Stromal cell of bone marrow (primary cell): ENCODE data around the gene SH3GL1.
A peak's percentile ranks its signal among the peaks of the same experiment; 100 is the strongest.

Source experiments
- DNase-seq: peaks from one replicate; pipeline ENCODE4 v3.0.0-alpha.2; 2012; ENCODE audit warnings: low read depth

Gene SH3GL1

DNA sequence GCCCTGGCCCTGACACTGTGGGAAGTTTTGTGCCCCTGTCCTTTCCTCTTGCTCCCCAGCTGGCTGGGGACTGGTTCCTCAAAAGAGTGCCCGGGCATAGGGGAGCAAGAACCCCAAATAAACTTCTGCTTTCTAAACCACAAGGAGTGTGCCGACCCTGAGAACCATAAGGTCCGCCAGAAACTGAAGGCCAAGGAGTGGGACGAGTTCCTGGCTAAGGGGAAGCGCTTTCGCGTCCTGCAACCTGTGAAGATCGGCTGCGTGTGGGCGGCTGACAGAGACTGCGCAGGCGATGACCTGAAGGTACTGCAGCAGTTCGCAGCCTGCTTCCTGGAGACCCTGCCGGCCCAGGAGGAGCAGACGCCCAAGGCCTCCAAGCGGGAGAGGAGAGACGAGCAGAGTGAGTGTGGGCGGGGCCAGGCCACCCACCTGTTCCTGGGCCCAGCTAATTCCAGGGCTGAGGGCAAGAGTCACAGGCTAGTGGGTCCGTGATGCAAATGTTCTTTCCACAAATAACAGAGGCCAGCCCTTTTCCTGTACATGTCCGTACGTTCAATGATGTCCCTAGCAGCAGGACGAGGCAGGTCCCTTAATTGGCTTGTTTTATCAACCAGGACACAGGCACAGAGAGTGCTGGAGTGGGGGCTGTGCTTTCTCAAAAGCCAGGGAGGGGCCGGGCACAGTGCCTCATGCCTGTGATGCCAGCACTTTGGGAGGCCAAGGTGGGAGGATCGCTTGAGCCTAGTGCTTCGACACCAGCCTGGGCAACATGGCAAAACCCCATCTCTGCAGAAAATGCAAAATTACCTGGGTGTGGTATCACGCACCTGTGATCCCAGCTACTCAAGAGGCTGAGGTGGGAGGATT is 31.7 kb upstream of the SH3GL1 start:
- no peak for DNase-seq

DNA sequence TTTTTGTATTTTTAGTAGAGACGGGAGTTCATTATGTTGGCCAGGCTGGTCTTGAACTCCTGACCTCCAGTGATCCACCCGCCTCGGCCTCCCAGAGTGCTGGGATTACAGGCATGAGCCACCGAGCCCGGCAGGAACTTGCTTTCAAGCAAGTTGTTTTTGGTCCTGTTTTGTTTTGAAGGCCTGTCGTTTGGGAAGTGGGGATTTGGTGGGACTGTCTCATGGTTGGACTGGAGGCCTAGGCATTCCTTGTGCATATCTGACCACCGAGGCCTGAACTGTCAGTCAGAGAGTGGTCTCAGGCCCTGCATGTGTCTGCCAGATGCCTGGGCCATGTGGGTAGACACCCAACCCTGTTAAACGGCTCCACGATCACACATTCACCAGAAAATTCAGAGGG is 30.9 kb upstream of the SH3GL1 start:
- no peak for DNase-seq

DNA sequence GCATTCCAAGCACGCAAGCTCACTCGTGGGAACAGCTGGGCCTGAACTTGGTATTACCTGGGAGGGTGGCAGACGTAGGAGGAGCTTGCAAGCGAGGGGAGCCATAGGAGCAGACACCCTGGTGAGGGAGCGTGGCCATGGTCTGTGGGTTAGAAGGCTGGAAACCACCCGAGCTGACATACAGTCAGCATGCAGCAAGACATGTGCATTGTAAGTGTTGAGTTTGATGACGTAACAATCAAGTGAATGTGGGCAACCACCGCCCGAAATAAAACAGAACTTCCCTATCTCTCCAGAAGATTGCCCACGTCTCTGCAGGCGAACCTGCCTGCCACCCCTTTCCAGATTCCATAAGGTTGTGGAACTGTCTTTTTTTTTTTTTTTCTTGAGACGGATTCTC is 30.4 kb upstream of the SH3GL1 start:
- no peak for DNase-seq

DNA sequence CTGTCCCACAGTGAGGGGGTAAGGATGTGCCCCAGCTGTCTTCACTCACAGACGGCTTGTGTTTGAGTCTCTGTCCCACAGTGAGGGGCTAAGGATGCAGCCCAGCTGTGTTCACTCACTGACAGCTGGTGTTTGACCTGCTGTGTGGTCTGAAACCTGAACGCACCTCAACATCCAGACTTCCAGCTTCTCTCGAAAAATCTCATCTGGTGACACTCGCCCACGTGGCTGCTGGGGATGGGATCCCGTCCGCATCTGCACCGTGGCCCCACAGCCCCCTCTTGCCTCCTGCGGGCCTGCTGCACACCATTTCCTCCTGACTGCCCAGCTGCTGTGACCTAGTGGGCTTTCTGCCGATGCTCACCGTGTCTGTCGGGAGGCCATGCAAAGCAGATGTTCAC is 29.4 kb upstream of the SH3GL1 start:
- no peak for DNase-seq

DNA sequence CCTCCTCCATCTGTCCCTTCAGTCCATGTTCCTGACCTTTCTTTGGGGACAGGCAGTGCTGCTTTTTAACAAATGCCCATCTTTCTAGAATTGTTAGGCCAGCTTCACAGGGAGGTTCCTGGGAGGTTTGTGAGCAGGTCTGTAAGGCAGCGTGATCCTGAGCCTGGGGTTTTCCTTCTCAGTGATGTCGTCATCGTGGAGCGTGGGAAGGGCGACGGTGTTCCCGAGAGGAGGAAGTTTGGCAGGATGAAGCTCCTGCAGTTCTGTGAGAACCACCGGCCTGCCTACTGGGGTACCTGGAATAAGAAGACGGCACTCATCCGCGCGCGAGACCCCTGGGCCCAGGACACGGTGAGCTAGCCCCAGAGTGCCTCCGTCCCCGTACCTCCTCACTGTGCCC is 28.9 kb upstream of the SH3GL1 start:
- DNase-seq, result no peak

DNA sequence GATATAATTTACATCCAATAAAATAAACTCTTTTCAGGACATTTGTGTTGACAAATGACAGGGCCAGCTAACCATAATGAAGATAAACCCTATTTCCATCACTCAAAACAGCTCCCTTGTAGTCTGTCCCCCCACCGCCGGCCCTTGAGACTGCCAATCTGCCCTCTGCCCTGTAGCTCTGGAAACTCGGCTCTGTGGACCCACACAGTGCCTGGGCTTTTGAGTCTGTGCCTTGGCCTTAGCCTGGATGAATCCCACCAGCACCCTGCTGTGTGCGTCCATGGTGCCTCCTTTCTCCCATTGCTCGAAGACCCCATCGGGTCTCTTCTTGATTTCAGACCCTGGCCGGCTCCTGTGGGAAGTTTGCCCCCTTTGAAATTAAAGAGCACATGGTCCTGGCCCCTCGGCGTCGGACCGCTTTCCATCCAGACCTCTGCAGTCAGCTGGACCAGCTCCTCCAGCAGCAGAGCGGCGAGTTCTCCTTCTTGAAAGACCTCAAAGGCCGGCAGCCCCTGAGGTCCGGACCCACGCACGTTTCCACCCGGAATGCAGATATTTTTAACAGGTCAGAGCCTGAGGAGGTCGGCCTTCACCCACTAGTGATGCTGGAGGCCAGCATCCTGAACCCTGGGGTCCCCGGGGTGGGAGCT is 28.1 kb upstream of the SH3GL1 start:
- DNase-seq, result no peak

DNA sequence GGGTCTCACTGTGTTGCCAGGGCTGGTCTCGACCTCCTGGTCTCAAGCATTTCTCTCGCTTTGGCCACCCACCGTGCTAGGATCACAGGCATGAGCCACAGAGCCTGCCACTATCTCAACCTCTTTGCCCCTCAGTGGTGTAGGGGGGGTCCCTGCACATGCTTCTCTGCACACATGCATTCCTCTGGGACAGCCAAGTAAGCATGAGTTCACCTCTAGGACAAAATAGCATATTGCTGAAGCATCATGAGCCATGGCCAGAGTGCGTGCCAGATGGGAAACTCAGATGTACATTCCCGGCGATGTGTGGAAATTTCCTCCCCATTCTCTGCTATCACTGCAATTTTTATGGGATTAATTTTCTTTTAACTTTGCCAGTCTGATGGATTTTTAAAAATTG is 25.2 kb upstream of the SH3GL1 start:
- peak; percentile 57 for DNase-seq

DNA sequence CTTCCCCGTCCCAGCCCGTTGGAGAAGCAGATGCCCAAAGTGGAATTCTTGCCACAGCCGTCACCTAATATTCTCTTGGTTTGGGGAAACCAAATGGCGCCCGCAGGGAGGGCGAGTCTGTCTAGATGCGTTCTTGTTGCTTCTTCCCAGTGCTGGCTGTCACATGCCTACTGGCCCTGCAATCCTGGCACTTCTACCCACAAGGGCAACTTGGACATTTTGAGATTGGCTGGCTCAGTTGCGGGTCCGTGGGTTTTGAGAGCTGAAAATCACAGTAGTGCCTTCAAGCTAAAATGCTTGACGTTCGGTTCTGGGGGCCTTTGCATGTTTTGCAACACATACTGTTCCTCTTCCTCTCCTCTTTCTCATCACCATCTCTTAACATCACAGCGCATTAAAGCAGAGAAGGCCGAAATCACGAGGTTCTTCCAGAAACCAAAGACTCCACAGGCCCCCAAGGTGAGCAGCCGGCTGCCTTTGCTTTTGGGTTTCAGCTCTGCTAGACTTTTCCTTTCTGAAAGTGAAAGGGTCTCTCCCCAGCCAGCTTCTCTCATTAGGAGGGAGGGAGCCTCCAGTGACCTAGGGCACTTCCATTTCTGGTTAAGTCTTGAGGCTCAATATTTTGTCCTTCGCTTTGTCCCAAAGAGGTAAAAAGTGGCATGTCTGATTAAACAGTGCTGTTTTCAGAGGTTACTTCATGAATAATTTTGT is 23.2 kb upstream of the SH3GL1 start:
- DNase-seq, result no peak

DNA sequence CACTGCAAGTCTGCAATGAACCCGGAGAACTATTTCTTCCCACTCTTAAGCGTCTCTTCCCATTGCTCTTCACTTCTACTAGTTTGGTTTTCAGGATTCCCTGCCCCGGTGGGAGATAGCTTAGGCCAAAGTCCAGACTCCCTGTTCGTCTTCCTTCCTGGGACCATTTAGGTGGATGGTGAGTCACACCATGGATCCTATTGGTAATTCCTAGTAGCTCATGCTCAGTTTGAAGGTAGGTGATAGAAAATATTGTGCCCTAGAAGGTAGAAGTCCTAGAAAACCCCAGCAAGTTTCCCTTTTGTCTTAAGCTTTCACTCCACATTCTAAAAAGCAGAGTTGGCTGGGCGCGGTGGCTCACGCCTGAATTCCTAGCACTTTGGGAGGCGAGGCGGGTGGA is 15.9 kb upstream of the SH3GL1 start:
- DNase-seq, result no peak

DNA sequence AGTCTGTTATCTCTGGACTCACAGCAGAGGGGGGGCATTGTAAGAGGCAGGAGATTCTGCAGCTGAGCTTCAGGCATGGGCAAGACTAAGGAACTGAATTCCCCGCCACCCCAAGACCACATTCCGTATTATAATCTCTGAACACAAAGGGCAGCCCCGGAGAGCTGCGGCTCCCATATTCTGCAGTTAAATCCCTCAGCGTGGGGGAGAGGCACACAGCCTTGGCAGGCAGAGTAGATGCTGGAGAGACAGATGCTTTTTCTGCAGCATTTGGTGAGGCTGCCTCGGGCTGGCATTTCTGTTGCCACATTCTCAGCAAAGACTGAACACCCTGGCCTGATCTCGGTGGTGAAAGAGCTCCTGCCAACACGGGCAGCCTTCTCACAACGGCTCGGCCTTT is 15.0 kb upstream of the SH3GL1 start:
- no peak for DNase-seq

DNA sequence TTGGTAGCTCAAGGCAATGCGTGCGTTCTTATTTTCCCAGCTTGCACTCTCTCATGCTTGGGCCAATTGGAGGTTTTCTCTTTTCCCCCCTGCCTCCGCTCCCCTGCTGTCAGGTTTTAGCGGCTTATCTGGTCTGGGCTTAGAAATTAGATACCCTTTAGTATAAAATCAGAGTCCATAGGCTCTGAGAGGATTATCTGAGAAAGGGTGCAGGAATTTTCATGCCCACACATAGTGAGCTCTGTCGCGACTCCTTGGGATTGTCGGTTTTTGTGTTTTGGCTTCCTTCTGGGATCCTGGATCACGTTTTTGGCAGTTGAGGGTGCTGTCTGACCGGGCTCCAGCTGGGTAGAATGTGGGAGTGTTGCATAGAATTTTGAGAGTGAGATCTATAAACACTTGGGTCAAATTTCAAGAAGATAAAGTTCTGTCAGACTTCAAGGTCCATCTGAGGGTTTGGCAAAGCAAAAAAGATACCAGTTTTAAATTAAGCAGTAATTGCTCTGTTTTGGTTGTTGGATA is 14.5 kb upstream of the SH3GL1 start:
- no peak for DNase-seq

DNA sequence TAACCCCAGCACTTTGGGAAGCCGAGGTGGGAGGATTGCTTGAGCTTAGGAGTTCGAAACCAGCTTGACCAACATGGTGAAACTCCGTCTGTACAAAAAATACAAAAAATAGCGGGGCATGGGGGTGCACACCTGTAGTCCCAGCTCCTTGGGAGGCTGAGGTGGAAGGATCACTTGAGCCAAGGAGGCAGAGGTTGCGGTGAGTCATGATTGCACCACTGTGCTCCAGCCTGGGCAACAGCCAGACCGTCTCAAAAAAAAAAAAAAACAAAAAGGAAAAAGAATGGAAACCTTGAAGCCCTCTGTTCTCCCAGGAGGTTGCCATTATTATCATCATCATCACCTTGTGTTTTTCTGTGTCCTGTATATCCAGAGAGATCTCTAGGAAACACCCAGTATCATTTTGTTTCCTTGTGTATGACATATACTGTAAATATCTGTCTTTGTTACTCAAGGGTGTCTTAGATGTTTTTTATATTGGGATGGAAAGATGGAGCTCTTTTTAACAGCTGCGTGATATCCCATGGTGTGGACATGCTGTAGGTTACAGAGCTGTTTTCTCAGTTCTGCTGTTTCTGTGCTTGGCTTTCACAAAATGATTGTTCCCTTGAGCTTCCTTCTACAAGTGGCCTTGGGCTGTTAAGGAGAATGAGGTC is 13.9 kb upstream of the SH3GL1 start:
- no peak for DNase-seq

DNA sequence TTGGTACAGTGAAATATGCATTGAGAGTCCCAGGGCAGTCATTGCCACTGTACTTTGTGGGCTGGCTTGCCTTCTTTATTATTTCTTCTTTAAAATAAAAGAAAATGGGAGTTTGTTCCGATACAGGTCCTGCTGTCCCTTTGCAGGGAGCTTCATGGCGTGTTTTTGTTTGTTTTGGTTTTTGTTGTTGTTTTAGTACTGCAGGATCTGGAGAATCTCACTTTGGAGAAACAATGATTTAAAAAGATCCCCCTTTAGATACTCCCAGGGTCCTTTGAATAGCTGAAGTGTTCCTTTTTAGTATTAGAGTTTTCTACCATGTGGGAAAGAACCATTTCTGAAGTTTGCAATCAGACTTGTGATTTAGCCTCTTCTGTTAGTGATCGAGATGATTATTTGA is 13.2 kb upstream of the SH3GL1 start:
- no peak for DNase-seq

DNA sequence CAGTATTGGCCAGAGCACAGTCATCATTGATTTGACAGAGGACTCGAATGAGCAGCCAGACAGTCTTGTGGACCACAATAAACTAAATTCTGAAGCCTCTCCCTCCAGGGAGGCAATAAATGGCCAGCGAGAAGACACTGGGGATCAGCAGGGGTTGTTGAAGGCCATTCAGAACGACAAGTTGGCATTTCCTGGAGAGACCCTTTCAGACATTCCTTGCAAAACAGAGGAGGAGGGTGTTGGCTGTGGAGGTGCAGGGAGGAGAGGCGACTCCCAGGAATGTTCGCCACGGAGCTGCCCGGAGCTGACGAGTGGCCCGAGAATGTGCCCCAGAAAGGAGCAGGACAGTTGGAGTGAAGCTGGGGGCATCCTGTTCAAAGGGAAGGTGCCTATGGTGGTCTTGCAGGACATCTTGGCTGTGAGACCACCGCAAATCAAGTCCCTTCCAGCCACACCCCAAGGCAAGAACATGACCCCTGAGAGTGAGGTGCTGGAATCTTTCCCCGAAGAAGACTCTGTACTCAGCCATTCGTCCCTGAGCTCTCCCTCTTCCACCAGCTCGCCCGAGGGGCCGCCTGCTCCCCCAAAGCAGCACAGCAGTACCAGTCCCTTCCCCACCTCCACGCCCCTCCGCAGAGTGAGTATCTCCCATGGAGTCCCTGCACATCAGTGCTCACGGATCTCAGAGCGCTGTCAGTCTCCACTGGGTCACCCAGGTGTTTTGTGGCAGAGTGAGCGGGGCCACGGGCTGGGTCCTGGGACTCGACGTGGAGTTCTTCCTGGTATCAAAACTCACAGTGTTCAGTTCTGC is 9.0 kb upstream of the SH3GL1 start:
- DNase-seq, result no peak

DNA sequence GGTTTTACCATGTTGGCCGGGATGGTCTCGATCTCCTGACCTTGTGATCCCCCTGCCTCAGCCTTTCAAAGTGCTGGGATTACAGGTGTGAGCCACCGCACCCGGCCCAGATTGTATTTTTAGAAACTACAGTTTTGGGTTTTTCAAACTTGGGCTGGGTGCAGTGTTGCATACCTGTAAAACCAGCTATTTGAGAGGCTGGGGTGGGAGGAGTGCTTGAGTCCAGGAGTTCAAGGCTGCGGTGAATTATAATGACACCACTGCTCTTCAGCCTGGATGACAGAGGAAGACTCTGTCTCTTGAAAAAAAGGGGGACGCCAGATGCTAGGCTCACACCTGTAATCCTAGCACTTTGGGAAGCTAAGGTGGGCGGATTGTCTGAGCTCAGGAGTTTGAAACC is 6.3 kb upstream of the SH3GL1 start:
- DNase-seq, result no peak

DNA sequence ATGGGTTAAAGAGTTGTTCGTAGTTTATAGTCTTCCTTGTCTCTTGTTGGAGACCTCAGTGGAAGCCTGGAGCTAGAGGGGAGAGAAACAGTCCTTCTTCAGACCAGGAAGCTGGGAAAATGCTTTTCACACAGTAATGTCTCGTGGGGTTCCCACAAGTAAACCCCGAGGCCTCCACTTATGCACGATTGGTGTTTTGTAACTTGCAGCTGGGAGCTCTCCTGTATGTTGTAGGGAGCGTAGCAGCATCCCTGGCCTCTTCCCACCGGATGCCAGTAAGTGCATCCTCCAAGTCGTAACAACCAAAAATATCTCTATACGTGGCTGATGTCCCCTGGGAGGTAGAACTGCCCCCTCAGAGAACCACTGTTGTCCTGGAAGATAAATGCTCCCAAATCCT is 5.6 kb upstream of the SH3GL1 start:
- DNase-seq, result no peak

DNA sequence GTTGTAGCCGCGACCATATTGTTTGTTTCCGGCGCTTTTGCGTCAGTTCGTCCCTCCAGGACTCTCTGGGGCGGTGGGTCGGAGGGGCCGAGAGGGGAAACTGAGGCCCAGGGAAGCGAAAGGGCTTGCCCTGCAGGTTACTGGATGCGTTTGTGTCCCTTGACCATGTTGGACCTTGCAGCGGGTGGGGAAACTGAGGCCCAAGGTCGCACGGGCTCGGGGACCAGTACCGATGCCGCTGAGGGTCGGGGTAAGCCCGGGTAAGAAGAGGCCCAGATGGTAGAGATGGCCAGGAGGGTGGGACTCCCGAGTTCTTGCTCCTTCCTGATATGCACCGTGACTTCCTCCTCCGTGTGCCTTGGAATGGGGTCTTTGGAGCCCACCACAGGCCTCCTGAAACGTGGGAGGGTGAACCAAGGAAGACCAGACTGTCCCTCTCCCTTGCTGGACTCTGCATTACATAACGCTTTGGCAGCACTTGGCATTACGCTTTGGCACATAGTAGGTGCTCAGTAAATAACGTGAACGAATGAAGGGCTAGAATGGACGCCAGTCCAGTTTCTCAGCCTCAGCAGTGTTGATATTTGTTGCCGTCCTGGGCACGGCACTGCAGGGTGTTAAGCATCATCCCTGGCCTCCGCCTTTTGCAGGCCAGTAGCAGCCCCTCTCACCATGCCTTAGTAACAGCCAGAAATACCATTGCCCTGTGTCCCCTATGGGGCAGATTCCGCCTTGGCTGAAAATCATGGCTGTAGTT is 2.8 kb upstream of the SH3GL1 start:
- DNase-seq, result no peak

DNA sequence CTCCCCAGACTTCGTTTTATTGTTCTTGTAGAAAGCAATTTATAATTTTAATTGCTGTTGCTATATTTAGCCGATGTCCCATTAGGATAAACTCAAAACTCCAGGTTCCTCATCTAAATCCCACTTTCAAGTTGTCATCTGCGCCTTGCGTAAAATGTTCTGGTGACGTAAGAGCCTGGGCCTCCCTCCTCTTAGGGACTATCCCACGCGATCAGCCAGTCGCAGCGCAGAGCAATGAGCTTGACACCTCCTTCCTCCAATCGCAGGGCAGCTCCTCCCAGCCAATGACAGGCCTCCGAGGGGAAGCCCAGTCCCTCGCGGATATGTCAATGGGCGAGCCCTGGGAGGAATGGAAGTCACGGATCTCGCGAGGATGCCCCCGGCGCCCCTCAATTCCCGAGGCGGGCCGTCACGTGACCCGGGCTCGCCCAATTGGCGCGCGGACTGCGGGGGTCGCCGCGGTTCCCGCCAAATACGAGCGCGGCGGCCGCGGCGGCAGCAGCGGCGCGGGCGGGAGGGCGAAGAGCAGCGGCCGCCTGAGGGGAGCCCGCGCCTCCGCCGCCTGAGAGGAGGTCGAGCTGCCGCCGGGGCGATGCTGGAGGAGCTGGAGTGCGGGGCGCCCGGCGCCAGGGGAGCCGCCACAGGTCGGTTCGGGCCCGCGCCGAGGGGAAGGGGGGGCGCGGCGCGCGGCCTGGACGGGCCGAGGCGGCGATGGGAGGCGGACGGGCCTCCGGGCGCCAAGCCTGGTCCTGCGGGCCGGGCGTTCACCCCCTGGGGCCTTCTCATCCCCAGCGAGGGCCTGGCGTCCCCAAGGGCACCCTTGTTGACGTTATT is 2.0 kb upstream of the SH3GL1 start, which contains the start of gene CHAF1A:
CHAF1A (plus strand) TSS at position 470 of the 834 bp plus-strand sequence; CDS start at position 593, 123 bp downstream.
- DNase-seq, result peak; percentile 100

DNA sequence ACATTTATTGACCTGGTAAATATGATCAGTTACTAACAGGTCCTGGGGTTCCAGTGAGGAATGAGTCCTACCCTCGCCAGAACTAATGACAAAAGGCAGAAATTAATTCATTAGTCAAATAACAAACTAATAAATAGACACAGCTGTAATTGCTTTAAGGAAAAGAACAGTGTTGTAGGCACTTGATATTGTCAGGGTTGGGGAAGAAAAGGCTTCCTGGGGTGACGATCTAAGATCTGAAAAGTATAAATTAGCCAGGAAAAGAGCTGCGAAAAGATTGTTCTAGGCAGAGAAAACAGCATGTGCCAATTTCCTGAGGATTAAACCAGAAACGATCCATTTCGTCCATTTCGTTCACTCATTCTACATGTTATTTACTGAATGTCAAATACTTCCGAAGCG is 1.4 kb upstream of the SH3GL1 start:
- no peak for DNase-seq

DNA sequence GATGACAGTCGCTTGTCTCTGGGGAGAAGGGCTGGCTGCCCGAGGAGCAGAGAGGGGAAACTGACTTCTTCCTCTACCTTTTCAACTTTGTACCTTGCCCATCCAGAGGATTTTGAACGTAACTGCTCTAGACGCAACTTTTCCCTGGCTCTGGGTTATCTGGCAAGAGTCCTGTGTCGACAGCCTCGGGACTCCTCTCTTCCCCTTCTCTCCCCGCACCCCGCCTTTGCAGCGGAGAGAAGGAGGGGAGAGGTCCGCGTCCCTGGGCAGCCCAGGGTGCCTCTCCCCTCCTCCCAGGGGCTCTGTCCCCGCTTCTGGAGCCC is 574 bp downstream of the SH3GL1 start:
- no peak for DNase-seq
